Measurements from ENCODE around the gene NCKAP5L.

DNA sequence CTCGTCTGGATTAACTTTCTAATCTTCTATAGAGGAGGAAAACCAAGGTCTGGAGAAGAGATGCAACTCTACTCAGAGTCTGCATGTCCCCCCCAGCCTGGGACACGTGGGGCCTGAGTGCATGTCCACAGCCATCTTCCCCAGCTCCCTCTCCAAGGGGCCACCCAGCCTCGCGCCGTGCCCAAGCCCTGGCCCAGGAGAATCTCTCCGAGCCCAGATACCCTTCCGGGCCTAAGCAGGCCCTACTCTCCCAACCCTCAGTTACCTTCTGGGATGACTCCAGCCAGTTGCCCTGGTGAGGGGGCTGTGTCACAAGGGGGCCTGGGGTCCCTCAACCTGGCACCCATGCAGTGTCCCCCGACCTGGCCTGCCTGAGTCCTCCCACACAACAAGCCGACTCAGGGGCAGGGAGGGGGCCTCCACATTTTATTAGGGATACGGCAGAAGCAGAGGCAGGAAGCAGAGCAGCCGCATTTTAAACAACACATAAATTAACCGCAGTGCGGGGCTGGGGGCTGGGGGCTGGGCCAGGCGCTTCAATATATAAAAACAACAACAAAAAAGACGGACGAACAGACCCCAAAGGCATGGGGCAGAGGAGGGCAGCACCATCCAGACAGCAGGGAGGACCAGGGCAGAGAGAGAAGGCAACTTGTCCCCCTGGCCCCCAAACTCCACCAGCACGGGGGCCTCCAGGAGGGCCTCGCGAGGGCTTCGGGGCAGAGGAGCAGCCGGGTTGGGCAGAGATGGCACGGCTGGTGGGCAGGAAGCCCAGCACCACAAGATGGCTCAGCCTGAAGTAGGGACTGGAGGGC, 37.3 kb downstream of the NCKAP5L start:
- TF ChIP-seq JUNB (CRISPR knock-in tag; conservative IDR thresholded peaks at IDR 0.05) = no peak
- no peak for TF ChIP-seq EZH2 (IDR thresholded peaks at IDR 0.05; ENCODE audit: borderline replicate concordance, low read depth, low read length)
- TF ChIP-seq KAT7 (CRISPR knock-in tag; IDR thresholded peaks at IDR 0.05; ENCODE audit: borderline replicate concordance) = no peak
- no peak for TF ChIP-seq RAD51 (IDR thresholded peaks at IDR 0.05; ENCODE audit: borderline replicate concordance, low read depth)

Data from K562 (cell line).